ENCODE measurements around the gene IGFBP4.

GRCh38 chr17:40462343-40463121 is 19.3 kb downstream of the IGFBP4 start:
- TF ChIP-seq CTCF (IDR thresholded peaks at IDR 0.05; ENCODE audit: insufficient read depth, low read depth, low read length) (no peak), EZH2 (IDR thresholded peaks at IDR 0.05; ENCODE audit: insufficient read depth, low read length) (no peak)

Measured in astrocyte (in vitro differentiated cells and primary cell).